NCI-H187 (cell line): ENCODE results near the gene MAP2K3.
"Not testable (repeated sequence)": the region's sequence is repeated elsewhere in the genome, so short reads cannot be mapped to it uniquely, and the experiment has no call there.

Experiments
- DNase-seq, 2 experiments: peaks; one replicate each; lab custom pipeline; 2025; lab: John Stamatoyannopoulos, UW

MAP2K3 gene

DNA sequence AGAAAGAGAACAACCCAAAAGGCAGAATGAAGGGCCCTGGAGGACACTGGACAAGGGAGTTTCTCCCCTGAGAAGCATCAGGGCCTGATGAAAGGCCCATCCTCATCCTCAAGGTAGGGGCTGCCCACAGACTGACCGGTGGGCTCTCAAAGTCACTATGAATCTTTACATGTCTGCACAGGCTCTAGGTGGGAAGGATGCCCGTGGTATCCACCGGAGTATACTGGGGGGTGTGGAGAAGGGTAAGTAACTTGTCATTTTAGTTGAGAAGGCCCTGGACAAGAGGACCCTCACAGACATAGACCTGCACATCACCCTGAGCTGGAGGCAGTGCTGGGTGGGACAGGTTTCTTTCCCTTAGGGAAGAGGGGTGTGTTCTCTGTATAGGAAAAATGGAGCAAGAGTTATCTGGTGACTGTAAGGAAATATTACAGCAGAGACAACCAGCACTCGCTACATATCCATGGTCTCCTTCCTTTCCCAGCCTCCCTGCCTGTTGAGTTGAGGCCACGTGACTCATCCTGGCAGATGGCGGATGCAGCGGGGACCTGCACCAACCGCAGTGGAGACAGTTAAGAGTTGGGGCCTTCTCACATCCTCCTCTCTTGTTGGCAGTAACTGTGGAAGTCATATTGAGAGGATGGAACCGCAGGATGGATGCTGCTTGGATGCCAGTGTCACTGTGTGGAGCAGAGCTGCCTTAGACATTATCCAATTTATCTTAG lies 46.1 kb downstream of the MAP2K3 start:
- DNase-seq = no peak

DNA sequence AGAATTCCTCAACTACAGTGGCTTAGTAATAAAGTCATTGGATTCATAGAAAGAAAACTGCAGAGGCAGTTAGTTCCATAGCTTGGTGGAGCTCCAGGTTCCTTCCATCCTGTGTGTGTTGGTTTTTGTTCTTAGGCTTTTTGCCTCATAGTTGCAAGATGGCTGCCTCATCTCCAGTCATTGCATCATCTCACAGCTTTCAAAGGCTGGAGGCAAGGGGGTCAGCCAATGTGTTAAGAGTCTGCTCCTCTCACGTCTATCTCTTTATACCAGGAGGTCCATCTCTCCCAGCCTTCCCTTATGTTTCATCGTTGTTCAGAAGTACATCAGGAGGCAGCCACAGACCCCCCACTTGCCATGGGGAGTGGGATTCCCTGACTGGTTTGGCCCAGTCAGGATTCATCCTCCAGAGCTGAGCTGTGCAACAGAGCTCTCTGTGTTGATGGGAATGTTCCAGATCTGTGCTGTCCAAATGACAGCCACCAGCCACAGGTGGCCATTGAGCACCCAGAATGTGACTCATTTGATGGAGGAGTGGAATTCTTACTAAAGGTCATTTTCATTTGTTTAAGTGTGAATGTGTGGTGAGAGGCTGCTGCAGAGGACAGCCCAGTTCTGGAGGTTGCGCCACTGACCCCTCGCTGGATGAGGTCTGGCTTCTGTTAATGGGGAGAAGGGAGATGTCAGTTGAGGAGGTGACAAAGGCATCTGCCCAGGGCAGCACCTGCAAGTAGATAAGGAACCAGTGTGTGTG lies 52.2 kb downstream of the MAP2K3 start:
- DNase-seq = not testable (repeated sequence)

DNA sequence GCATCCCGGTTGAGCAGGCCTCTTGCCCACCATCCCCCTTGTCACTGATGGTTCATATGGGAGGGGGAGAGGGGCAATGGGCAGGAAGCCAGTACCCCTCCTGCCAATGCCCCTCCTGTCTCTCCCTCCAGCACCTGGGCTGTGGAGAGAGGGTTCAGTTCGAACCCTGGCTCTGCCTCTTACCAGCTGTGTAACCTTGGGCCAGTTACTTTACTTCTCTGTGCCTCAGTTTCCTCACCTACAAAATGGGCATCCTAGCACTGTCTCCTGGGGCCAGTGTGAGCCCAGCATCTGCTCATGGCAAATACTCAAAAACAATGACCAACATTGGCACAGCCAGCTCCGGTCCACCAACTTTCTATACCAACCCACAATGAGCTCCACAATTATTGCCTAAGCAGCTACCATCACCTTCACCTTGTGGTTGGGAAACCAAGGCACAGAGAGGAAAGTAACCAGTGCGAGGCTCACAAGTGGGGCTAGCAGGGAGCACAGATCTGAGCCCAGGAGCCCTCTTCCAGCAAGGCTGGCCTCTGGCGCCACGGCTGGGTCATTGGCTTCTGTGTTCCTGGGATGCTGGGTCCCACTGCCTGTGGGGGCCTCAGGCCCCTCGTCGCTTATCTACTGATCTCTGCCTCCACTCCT lies 53.6 kb downstream of the MAP2K3 start:
- DNase-seq = not testable (repeated sequence)

DNA sequence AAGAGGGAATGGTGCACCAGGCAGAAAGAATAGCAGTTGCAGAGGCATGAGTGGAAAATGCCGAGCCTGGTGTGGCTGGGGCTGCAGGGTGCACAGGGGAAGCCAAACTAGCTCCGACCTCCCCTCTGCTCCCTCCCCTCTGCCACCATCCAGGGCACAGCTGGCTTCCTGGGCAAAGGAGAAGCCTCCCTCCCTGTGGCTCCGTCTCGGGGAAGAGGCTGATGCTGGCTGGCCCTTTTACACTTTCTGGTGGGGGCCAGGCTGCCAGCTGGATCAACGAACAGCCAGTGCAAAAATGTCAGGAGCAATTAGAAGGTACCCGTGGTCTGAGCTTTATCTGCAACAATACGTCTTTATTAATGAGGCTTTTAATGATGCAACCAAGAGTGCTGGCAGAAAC lies 54.5 kb downstream of the MAP2K3 start:
- no peak for DNase-seq

DNA sequence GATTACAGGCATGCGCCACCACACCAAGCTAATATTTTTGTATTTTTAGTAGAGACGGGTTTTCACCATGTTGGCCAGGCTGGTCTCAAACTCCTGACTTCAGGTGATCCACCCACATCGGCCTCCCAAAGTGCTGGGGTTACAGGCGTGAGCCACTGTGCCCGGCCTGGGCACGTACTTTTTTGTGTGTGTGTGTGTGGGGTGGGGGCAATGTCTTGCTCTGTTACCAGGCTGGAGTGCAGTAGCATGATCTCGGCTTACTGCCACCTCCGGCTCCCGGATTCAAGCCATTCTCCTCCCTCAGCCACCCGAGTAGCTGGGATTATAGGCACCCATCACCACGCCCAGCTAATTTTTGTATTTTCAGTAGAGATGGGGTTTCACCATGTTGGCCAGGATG lies 55.1 kb downstream of the MAP2K3 start:
- not testable (repeated sequence) for DNase-seq

DNA sequence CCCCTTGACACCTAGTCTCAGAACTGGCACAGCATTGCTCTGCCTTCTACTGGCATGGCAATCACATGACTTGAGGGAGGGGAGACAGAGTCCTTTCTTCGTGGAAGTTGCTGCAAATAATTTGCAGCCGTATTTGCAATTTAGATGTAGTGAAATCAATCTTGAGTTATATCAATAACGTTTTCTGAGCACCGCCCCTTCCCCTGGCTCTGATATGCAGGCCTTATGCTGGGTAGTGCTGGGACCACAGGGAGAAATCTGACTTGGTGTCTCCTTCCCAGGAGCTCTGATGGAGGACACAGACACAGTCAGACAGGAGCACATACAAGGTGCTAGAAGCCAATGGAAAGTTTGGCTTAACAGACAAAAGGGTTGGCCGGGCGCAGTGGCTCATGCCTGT lies 55.9 kb downstream of the MAP2K3 start:
- not testable (repeated sequence) for DNase-seq

DNA sequence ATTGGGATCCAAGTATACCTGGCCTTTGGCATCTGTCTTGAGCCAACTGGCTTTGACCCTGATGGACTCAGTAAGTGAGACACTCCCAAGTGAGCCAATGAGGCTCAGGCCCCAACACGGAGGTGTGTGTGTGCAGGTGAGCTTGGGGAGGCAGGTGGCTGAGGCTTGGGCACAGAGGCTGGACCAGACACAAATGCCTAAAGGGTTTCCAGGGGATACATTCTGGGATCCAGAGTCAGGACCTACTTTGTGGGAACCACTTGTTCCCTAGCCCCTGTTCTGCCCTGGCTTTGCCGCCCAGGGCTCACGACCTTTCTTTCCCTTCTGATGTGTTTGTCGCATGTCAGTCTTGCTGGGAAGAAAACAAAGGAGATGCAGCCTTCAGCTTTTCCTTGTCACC lies 56.8 kb downstream of the MAP2K3 start:
- not testable (repeated sequence) for DNase-seq

DNA sequence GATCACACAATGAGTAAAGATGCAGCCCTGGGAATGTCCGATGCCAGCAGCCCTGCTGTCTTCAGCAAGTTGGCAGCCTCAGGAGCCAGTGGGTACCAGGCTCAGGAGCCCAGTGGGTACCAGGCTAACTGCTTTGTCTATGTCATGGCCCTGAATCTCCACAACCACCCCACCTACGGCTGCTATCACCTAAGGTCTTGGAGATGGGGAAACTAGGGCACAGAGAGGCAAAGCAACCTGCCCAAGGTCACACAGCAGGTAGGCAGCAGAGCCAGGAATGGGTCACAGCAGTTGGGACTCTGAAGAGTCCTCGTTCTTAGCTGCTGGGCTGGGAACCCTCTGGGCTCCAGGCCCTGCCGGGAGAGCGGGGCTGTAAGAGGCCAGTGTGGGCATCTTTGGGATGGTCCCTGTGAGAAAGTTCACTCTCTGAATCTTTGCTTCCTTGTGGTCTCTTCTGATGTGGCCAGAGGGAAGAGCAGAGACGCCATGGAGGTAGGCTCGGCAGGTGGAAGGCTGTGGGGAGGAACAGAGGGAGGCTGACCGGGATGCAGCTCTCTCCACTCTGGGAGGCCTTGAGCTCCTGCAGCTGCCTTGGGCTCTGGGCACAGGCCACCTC lies 57.5 kb downstream of the MAP2K3 start:
- not testable (repeated sequence) for DNase-seq

DNA sequence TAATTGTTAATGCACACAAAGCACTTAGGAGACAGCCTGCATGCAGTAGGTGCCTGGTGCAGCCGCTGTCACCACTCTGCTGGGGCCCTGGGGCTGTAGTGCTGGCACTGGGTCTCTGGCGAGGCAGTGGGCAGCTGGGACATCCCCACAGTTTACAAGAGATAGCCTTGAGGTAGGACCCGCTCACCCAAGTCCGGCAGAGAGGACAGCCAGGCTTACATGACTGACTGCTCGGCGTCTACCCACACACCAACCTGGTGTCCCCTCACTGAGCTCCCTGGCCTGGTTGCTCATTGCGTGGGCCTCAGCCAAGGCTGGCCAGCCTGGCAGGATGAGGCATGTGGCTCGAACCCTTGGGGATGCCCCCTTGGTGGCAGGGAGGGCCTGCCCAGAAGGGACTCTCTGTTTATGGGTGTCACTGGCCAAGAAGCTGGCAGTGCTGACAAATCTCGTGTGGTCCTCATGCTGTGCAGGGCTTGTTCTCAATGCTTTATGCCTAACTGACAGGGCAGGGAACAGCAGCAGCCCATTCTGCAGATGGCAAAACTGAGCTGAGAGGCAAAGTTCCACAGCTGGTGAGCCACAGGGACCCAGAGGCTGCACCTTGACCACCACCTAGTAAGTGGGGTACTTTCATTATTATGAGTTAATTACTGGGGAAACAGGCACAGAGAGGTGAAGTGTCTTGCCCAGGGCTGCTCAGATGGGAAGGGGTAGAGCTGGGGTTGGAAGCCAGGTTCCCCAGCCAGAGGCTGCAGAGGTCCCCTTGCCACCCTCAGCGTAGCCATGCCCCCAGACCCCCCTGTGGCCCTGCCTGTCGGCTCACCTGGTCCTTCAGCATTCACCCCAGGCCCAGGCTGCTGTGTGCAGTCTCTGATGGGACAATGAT lies 58.8 kb downstream of the MAP2K3 start:
- DNase-seq = not testable (repeated sequence)

DNA sequence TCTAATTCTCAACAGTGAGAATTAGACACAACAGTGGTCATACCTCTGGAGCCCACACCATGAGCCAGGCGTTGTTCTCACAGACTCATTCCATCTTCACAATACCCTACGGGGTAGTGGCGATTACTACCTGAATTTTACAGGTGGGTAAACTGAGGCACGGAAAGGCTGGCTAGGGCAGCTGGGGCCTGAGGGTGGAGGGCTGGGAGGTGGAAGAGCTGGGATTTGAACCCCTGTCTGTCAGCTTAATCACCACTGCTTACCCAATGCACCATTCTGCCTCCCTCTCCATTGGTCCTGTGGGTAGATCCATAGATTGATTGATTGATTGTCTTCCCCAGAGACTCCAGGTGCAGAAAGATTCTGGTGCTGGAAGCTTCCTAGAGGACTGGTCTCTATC lies 60.3 kb downstream of the MAP2K3 start:
- DNase-seq = not testable (repeated sequence)

DNA sequence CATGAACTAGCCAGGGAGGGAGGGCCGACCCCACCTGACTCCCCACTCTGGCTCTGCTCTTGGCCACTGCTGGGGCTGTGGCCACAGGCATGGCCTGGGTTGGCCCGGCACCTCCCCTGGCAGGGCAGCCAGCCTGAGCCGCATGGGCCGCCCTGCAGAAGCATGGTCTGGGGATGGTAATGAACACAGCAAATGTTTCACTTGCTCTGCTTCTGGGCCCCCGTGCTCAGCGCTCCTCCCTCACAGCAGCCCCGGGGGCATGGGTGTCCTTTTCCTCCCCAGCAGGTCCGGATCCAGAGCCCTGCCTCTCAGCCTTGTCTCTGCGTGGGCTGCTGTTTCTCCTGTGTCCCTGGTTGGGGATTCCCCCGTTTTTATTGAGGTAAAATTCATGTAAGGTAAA lies 60.7 kb downstream of the MAP2K3 start:
- DNase-seq = no peak

DNA sequence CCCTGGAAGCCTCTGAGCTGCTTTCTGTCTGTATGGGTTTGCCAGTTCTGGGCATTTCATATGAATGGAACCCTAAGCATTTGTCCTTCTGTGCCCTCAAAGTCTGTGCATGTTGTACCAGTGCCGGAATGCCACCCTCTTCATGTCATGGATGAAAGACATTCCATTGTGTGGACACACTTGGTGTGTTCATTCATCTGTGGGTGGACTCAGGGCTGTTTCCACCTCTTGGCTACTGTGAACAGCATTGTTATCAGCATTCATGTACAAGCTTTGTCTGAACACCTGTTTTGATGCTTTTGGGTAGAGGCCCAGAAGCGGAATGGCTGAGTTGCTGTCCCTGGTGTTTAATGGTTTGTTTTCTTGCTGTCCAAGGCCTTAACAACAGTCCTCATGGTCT lies 61.6 kb downstream of the MAP2K3 start:
- DNase-seq = not testable (repeated sequence)

DNA sequence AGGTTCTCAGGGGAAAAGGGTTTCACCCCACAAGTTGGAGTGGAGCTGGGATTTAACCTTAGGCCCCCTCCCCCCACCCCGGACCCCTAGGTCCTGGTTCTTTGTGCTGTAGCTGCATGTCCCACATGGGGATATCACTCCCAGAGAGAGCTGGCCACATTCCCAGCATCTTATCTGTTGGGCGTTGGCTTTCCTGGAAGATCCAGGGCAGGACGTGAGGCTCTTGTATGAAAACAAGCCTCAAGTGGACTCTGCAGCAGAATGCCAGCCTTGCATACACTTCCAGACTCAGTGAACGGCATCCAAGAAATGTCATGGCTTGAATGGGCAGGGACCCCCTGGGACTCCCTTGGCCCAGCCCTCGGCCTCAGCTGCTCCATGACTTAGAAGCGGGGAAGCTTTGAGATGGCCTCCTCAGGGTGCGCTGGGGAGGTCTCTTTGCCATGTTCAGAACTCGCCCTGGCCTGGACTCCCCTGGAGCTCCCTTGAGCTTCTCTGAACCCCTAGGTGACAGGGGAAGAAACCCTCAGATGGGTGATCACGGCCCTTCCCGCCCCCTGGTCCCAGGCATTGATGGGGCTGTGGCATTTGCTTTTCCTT lies 62.2 kb downstream of the MAP2K3 start:
- not testable (repeated sequence) for DNase-seq

DNA sequence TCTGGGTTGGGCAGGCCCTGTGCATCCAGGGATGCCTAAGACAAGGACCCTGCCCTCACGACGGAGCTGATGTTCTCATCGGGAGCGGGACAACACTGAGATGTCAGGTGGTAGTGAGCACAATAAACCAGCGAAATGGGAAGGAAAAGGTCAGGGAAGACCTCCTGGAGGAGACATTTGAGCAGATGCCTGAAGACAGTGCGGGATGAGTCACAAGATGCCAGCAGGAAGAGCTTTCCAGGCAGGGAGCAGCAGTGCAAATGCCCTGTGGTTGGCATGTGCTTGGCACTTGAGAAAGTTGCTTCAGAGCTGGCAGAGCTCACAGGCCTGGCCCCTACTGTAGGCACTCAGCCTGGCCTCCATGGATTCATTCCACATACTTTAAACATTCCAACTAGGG lies 63.1 kb downstream of the MAP2K3 start:
- DNase-seq = not testable (repeated sequence)

DNA sequence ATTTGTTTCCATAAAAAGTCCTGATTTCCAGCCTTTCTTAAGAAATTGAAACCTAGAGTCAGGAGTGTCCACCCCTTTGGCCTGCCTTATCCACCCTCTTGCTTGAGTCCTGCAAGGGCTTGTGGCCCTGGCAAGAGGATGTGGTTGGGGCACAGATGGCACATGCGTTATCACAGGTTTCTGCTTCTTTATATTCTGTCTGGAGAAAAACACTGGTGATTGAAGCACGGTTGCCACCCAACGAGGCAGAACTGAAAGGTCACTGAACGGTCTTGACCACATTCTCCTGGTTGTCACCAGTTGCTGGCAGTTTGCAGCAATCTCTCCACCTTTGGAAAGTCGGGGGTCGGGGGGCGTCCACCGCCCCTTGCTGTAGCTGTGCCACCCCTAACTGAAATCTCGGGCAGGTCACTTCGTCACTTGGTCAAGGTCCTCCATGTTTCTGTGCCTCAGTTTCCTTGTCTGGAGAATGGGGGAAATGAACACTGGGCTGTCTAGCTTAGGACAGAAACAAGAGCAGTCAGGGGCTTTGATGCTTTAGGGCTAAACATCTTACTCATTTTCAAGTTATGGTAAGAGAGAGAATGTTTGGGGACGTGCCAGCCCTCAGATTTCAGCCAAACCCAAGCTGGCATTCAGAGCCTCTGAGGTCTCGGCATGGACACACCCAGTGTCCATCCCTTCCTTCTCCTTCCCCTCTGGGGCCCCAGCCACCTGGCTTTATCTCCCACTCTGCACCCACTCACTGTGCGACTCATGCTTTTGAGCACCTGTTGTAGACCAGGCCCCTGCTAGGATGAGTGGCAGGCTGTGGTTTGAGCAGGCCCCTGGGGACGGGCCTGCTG lies 63.8 kb downstream of the MAP2K3 start:
- not testable (repeated sequence) for DNase-seq

DNA sequence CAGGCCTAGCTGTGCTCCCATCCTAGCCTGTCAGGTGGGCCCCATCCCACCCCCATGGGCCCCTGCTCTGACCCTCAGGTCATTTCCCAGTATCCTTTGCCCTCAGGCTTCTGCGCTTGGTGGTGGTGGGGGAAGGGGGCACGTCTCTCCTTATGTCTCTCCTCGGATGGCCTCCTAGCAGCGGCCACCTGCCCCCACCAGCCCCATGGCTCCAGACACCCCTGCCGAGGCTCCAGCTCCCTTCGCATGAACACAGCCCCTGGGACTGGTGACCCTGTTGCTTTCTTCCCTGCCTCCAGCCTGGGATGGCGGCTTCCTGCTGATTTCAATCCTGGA lies 64.4 kb downstream of the MAP2K3 start:
- DNase-seq = not testable (repeated sequence)

DNA sequence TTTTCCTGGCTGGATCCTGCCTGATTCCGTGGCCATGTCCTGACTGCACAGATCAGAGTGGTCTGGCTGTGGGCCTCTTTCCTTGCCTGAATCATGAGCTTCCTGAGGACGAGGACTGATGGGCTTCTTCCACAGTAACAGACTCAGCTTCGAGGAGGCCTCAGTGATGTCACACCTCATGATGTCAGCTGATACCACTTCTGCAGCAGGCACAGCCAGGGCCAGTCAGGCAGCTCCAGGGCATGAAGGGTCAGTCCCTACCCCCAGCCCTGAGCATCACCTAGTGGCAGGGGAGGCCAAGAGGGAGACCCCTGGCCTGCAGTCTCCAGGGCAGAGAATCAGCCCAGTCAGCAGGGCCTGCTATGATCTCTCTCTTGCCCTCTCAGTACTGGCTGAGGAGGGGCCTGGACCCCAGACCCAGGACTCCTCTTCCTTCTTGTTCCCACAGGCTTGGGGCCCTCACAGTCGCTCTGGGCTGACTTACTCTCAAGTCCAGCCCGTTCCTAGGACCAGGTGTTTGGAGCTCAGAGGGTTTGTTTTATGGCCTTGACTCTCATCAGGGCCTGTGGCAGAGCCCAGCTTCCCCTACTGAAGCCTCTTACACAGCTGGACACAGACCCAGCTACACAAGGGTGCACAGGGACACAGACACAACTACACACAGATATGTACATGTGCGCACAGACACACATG lies 65.0 kb downstream of the MAP2K3 start:
- not testable (repeated sequence) for DNase-seq

DNA sequence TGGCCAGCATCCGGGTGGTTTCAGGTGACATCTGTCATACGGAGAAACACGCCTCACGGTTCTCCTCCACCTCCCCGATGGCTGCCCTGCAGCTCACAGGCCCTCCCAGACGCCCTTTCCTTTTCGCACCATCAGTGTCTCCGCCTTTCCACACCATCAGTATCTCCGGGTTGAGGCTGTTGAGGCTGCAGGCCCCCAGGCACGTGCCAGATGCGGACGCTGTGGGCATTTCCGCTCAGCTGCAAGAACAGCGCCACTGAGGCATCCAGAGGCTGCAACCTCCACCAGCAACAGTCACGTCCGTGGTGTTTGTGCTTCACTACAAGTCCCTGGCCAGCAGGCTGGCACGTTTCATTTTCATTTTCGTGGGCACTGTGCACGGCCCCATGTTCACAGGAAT lies 66.0 kb downstream of the MAP2K3 start:
- not testable (repeated sequence) for DNase-seq

DNA sequence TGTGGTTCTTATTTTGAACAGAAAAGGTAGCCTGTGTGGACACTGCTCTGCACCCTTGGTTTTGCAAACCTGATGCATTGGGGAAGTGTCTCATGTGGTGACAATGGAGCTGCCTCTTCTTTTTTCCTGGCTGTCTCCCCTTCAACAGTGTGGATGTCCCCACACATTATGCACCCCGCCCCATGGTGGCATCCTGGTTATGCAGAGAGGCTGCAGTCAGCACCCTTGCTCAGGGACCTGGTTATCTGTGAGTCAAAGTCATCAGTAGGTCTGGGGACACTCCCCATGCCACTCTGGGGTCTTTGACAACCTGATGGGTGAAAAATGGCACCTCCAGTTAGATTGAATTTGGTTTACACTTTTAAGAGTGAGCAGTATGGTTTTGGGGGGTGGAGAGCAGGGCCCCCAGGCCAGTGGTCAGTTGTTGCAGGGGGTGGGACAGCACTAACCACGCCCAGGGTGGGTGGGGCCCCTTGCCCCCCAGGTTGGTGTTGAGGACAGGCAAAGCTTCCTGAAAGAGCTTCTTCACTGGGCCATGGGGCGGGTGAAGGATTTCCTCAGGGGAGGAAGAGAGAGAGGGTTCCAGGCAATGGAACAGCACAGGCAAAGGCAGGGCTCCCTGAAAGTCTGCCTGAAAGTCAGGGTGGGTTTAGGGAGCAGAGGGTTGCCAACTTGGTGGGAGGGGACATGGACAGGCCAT lies 67.0 kb downstream of the MAP2K3 start:
- no peak for DNase-seq
